ENCODE data around the gene PKM.

- TF ChIP-seq POLR2A (IDR thresholded peaks at IDR 0.05; ENCODE audit: low read depth, low read length) (no peak), POLR2AphosphoS5 (IDR thresholded peaks at IDR 0.05; ENCODE audit: low read depth, low read length) (no peak), TAF1 (IDR thresholded peaks at IDR 0.05; ENCODE audit: low read depth, low read length) (peak; percentile 58), SPI1 (IDR thresholded peaks at IDR 0.05; ENCODE audit: low read depth, low read length) (0 out of 2 replicates have a peak, but pooled peaks have one; percentile 38), PAX5 (IDR thresholded peaks at IDR 0.05; ENCODE audit: insufficient read depth, low read length, severe bottlenecking) (peak; percentile 75)
Observed at GRCh38 chr15:72230197-72231065, 559 bp downstream of the PKM start.
